ENCODE measurements around the gene PID1. TPM values are rescaled to one million over a fixed set of nuclear protein-coding genes. Genes with fewer than 3 reads are reported as not detected.

Gene PID1
- total RNA-seq, 1 experiment from 2014 or later, result not detected

- no peak for DNase-seq (ENCODE audit: low spot score)
These were observed 100.9 kb downstream of the PID1 start for GRCh38 chr2:229170171-229170570.

GRCh38 chr2:229169751-229170150 is 101.3 kb downstream of the PID1 start:
- DNase-seq (ENCODE audit: low spot score), result no peak

GRCh38 chr2:229164545-229165249 is 106.4 kb downstream of the PID1 start:
- DNase-seq (ENCODE audit: low spot score), result no peak

GRCh38 chr2:229163893-229164292 is 107.2 kb downstream of the PID1 start:
- no peak for DNase-seq (ENCODE audit: low spot score)

DNA sequence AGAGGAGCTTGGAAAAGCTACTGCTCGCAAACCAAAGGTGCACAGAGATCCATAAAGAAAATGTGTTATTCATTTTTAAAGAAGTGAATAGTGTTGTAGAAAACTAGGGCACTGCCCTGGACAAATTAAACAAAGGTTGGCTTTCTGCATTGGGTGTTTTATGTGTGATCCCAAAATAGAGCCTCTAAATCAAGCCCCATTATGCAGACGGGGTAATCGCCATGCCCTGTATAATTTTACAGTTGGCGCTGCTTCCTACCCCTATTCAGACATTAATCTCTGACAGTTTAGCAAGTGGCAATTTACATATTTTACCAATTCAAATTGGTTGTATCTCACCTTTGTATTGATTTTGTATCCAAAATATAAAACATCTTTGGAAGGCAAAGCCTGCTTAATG is 109.1 kb downstream of the PID1 start:
- no peak for DNase-seq (ENCODE audit: low spot score)

- no peak for DNase-seq (ENCODE audit: low spot score)
These were observed 110.1 kb downstream of the PID1 start for GRCh38 chr2:229160984-229161383.

DNA sequence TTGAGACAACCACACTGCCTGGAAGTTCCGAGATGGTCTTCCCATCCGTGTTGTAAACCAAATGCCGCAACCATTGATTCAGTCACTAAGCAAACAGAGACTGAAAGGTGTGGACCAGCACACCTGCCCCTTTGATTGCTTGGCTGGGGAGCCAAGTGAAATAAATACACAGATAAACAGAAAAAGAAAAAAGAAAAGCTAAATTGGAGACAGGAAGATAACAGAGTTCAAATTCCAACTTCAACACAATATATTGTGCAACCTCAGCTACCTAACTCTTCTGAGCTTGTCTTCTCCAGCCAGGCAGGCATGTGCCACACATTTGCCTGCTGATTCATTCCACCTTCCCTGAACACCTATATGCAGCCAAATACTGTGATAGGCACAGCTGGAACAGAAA is 110.9 kb downstream of the PID1 start:
- no peak for DNase-seq (ENCODE audit: low spot score)

DNA sequence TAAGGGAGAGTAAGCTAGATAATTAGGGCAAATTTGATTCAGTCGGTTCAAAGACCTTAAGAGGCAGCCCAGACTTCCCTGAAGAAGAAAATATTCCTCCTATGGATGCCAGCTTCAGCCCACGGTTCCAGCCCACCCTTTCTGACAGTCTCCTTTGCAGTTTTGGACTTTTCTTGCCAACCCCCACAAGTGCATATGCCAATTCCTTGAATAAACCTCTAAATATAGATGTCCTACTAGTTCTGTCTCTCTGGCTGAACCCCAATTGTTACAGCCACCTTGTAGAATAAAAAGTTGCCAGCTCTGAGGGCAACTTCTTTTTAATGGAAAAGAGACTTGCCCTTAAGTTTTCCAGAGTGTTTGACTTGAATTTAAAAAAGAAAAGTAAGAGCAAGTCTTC is 111.7 kb downstream of the PID1 start:
- no peak for DNase-seq (ENCODE audit: low spot score)

GRCh38 chr2:229154381-229154780 is 116.7 kb downstream of the PID1 start:
- DNase-seq (ENCODE audit: low spot score), result no peak

- DNase-seq (ENCODE audit: low spot score), result no peak
These were observed 117.1 kb downstream of the PID1 start for GRCh38 chr2:229153951-229154350.

DNA sequence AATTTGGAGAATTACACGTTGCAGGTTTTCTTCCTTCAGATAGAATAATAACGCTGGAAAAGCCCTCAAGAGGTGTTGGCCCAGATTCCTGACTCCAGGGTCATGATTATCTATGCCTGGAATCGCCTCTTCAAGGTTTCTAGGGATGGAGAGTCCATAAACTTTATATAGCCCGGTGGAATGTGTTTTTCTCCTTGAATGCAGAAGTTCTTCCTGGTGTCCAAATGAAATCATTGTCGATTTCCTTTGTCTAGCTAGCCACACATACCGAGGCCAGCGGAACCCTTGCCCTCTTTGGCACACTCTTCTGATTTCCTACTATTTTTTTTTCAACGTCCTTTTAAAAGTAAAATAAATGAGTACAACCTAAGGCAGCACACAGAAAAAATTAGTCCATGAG is 117.8 kb downstream of the PID1 start:
- no peak for DNase-seq (ENCODE audit: low spot score)

GRCh38 chr2:229152674-229153073 is 118.4 kb downstream of the PID1 start:
- DNase-seq (ENCODE audit: low spot score), result no peak

DNA sequence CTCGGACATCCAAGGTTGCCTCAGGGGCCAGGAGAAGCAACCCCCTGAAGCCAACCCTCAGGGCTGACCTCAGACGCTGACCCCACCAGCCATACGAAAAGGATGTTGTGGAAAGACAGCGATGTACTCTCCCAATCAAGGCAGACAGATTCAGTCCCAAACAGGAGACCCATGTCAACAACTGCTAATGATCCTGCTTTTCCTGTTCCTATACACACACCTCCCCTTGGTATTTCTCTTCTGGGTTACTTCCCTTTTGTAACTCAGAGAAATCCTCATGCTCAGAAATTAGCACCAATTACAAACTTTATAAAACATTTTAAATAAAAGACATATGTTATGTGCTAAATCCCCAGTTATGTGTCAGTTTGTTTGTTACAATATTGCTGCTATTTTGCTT is 120.8 kb downstream of the PID1 start:
- DNase-seq (ENCODE audit: low spot score), result no peak

DNA sequence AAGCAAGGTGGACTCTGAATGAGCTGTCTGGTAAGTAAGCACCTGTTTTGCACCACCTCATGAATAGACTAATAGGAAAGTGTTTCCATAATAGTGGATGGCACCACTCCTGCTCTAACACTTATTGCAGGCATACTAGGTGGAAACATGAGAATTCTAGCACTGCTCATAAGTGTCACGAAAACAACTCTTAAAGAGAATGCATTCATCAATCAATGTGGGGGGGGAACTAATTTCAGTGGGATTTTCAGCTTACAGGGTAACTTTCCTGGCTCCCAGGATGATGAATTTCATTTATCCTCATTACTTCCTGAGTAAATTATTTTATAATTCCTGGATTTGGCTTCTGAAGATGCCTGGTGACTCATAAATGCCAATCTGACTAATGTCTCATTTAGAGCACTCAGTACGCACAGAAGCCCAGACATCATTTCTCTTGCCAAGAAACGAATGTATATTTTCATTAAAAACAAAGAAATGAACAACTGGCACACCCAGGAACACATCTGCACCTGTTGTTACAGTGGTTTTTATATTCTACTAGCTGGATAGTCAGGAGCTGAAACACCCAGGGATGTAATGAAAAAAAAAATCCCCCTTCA is 129.6 kb downstream of the PID1 start:
- no peak for DNase-seq (ENCODE audit: low spot score)

- DNase-seq (ENCODE audit: low spot score), result no peak
These were observed 133.4 kb downstream of the PID1 start for GRCh38 chr2:229137639-229138038.

DNA sequence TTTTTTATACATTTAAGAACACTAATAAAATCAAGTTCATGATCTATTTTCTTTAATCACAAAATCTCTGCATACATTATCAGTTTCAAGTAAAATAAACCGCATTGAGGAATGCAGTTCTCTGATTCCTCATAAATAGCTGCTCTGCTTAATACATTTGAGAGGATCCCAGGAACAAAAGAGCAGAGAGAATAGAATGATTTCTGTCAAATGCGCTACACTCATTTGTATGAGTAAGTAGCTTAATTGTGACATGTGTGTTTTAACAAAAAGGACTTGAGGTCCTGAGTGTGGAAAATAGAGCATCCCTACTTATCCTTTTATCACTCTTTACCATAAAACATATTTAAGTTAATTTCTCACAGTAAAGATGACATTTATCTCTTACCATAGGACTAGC is 134.0 kb downstream of the PID1 start:
- DNase-seq (ENCODE audit: low spot score), result no peak

DNA sequence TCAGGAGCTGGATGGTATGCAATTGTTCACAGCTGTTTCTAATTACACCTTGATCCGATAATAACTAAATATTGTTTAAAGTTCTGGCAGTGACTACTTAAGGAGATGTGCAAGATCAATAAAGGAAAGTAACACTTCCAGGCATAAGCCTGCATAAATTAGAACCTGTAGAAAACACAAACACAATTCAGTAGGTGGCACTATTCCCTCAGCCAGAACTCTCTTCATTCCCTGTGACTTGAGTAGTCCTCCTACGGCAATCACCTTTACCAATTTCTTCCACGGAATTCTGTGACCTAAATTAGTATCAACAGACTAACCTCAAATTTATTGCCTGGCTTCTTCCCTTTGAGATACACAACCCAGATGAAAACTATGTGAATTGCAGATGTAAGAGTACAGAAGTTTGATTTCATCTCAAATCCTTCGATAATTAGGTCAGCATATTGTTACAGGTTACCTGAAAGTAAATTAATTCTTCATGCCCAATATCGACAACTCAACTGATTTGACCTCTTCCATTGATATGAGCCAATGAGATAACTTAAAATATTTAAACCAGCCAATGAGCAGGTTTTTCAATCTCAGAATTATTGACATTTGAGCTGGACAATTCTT is 137.8 kb downstream of the PID1 start:
- DNase-seq (ENCODE audit: low spot score), result peak; percentile 64

GRCh38 chr2:229132236-229132635 is 138.9 kb downstream of the PID1 start:
- DNase-seq (ENCODE audit: low spot score), result no peak

- DNase-seq (ENCODE audit: low spot score), result no peak
These were observed 140.6 kb downstream of the PID1 start for GRCh38 chr2:229130522-229130921.

DNA sequence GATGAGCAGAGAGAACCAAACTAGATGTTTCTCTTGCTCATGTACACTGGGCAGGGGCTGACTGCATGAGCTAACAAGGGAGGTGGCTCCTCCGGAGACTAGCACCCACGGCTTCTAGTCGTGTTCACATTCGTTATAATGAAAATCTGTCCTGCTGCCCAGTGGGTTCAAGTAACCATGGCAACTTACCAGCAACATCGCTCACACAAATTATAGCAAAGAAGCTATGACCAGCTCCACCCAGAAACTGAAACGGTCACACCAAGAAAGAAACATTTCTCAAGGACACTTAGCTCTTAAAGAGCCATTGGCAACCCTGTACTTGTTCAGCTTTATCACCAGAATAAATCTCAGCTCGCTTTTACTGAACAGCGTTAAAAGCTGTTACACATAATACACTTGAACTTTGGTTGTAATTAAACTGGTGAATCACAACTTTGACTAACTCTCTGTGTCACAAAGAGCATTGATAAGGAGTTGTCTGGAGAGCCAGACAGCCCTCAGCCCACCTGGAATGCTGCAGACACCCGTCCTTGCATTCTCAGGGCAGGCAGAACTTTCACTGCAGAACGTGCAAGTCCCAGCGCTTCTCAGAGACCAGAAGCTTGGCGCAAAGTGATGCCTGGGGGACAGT is 141.2 kb downstream of the PID1 start:
- DNase-seq (ENCODE audit: low spot score), result no peak

- no peak for DNase-seq (ENCODE audit: low spot score)
These were observed 143.6 kb downstream of the PID1 start for GRCh38 chr2:229127471-229127870.

DNA sequence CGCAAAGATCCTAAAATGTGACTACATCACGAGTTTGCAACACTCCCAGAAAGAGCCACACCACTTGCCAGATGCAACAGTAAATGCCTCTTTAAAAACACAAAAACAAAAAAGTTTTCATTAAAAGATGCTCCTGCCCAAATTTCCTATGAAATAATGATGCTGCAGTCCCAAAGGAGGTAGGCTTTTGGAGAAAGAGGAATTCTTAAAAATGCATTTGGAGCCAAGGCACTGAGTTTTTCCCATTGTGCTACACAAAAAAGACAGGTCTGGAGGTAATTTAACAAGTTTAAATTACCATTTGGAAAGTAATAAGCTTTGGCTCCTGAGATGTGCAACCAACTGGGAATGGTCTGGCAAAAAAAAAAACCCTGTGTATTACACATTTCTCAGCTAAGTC is 145.0 kb downstream of the PID1 start:
- no peak for DNase-seq (ENCODE audit: low spot score)

GRCh38 chr2:229124136-229124535 is 147.0 kb downstream of the PID1 start:
- no peak for DNase-seq (ENCODE audit: low spot score)

Data from HT-29 (cell line).